Measurements from ENCODE around the gene PGAM5. TPM values are rescaled to one million over a fixed set of nuclear protein-coding genes. Genes with fewer than 3 reads are reported as not detected.

Gene PGAM5
- total RNA-seq, 1 experiment from 2014 or later, result 112 TPM

GRCh38 chr12:132715874-132716273 lies 5.2 kb downstream of the PGAM5 start:
- no peak overlapping the region for H3K18ac ChIP-seq (ENCODE audit: insufficient read length, low read depth, low read length)
- no peak overlapping the region for H3K4me2 ChIP-seq (ENCODE audit: insufficient read depth, insufficient read length, low read length)
- H3K36me3 Mint-ChIP-seq (ENCODE audit: insufficient read depth in 1 of 3, low read depth in 3 of 3), result peaks cover 27 to 63% (median 58%) of the 10 kb centered on the region in 3 experiments; a peak in 6 of 7 replicates
- peaks cover 6% of the 10 kb centered on the region for H3K79me1 ChIP-seq (ENCODE audit: insufficient read depth, low read depth, low read length, poor library complexity, severe bottlenecking)
- H4K20me1 ChIP-seq (ENCODE audit: control insufficient read depth, insufficient read depth, insufficient read length), result no peaks in the 10 kb centered on the region
- no peak overlapping the region for H3T11ph ChIP-seq (ENCODE audit: low read length)
- no peaks in the 10 kb centered on the region for H3K9me3 ChIP-seq (ENCODE audit: control insufficient read depth, low read depth, low read length)
- H3K4me1 Mint-ChIP-seq, result peaks cover 2 to 5% of the 10 kb centered on the region in 2 experiments; a peak in 2 of 4 replicates
- H3K27me3 ChIP-seq (ENCODE audit: insufficient read depth, low read length), result no peaks in the 10 kb centered on the region
- no peak overlapping the region for H2AFZ ChIP-seq (ENCODE audit: low read length)
- no peak overlapping the region for H2BK5ac ChIP-seq (ENCODE audit: insufficient read length, low read length)
- H2AK5ac ChIP-seq (ENCODE audit: insufficient read length, low read length), result no peak overlapping the region
- H3K9ac ChIP-seq (ENCODE audit: extremely low read depth, insufficient read length, low read length), result no peak overlapping the region
- no peak overlapping the region for H4K8ac ChIP-seq (replicated peaks; ENCODE audit: insufficient read length, low read depth, low read length)
- peaks cover 15% of the 10 kb centered on the region; the same call in 1 of the 2 replicates for H3K79me2 ChIP-seq (ENCODE audit: insufficient read depth, low read length)
- no peak overlapping the region; a peak in 1 of 7 replicates for H3K27ac Mint-ChIP-seq
- H2BK12ac ChIP-seq (ENCODE audit: insufficient read length, low read depth, low read length), result no peak overlapping the region
- H2BK120ac ChIP-seq (ENCODE audit: low read depth, low read length, poor library complexity, severe bottlenecking), result no peak overlapping the region
- H4K5ac ChIP-seq (ENCODE audit: insufficient read length, low read depth, low read length), result no peak overlapping the region
- no peak overlapping the region for H3K27ac ChIP-seq (ENCODE audit: insufficient read length, low read depth, low read length)
- no peak overlapping the region for H3K4me3 Mint-ChIP-seq
- TF ChIP-seq CTCF (conservative IDR thresholded peaks at IDR 0.05), result no peak
- H3K27me3 Mint-ChIP-seq (ENCODE audit: low read depth), result no peaks in the 10 kb centered on the region
- H3K23me2 ChIP-seq (ENCODE audit: insufficient read length, low read depth, low read length, poor library complexity, severe bottlenecking), result peaks cover 4% of the 10 kb centered on the region
- no peak overlapping the region for H4K91ac ChIP-seq (ENCODE audit: insufficient read length, low read depth, low read length)
- H3K23ac ChIP-seq (ENCODE audit: insufficient read length, low read depth, low read length), result no peak overlapping the region
- no peak overlapping the region for H3K14ac ChIP-seq (ENCODE audit: insufficient read depth, low read length)
- H2BK20ac ChIP-seq (ENCODE audit: low read depth, low read length, poor library complexity, severe bottlenecking), result no peak overlapping the region
- H2BK15ac ChIP-seq (ENCODE audit: low read depth, low read length), result no peak overlapping the region
- no peaks in the 10 kb centered on the region for H3K9me3 Mint-ChIP-seq
- DNase-seq, result no peak
- H3K4ac ChIP-seq (ENCODE audit: low read depth, low read length), result no peak overlapping the region
- no peaks in the 10 kb centered on the region for H3K4me1 ChIP-seq (ENCODE audit: insufficient read depth, low read length)
- H3K56ac ChIP-seq (ENCODE audit: insufficient read length, low read depth, low read length), result no peak overlapping the region
- no CpG with 5 or more reads among the region's 9 CpGs for WGBS (ENCODE audit: extremely low coverage, insufficient read length, low lambda C conversion rate)

Measured in H9 (cell line).